GM13977 (cell line): Measurements from ENCODE around the gene FBXW7.

ENCODE experiments used
- DNase-seq: peaks from one replicate; pipeline ENCODE4 v3.0.0; 2012; ENCODE audit warnings: low spot score
- CTCF ChIP-seq: IDR thresholded peaks from 2 replicates; pipeline ENCODE4 v1.5.1; 2012; ENCODE audit warnings: mild to moderate bottlenecking, control low read depth; ENCODE audit not compliant: insufficient read depth; ENCODE audit errors: extremely low read depth, missing control alignments
- in situ Hi-C: fragments of 300-500 bp; cut with MboI; formaldehyde crosslinking; loops from one replicate; pipeline ENCODE4 v1.12.0; 2022; ENCODE audit warnings: low sequenced_read_pairs, low pct_unique_long_range_greater_than_20kb, mixed read lengths, inconsistent platforms; ENCODE audit not compliant: unreplicated experiment

FBXW7 gene

GRCh38 chr4:152385551-152385950 lies 150.3 kb downstream of the FBXW7 start:
- TF ChIP-seq CTCF, result peak; percentile 31
- in situ Hi-C loops, result no loop called here
- DNase-seq, result no peak

GRCh38 chr4:152382057-152382785 lies 153.7 kb downstream of the FBXW7 start:
- no peak for DNase-seq
- no peak for TF ChIP-seq CTCF
- in situ Hi-C loops, result no loop called here

- TF ChIP-seq CTCF, result no peak
- in situ Hi-C loops, result no loop called here
- DNase-seq, result no peak
Measured at GRCh38 chr4:152380919-152381318, 155.0 kb downstream of the FBXW7 start.

GRCh38 chr4:152380185-152380584 lies 155.7 kb downstream of the FBXW7 start:
- TF ChIP-seq CTCF, result no peak
- in situ Hi-C loops, result no loop called here
- DNase-seq, result no peak

GRCh38 chr4:152374606-152375285 lies 161.1 kb downstream of the FBXW7 start:
- no peak for TF ChIP-seq CTCF
- DNase-seq, result no peak
- in situ Hi-C loops, result no loop called here

- DNase-seq, result no peak
- in situ Hi-C loops, result no loop called here
- TF ChIP-seq CTCF, result no peak
Measured at GRCh38 chr4:152374153-152374552, 161.7 kb downstream of the FBXW7 start.

- no peak for TF ChIP-seq CTCF
- no peak for DNase-seq
- in situ Hi-C loops, result no loop called here
Measured at GRCh38 chr4:152372444-152372843, 163.4 kb downstream of the FBXW7 start.
